HEK293T (cell line): ENCODE data around the gene ZDHHC7.

Experiments
- FOXM1 ChIP-seq: fragments of 450-650 bp; IDR thresholded peaks from 2 replicates; pipeline ENCODE4 v1.6.1; 2017; ENCODE audit warnings: mild to moderate bottlenecking, borderline replicate concordance
- L3MBTL2 ChIP-seq: fragments of 450-650 bp; conservative IDR thresholded peaks from 2 replicates; pipeline ENCODE4 v1.6.1; 2016; ENCODE audit warnings: mild to moderate bottlenecking
- SP1 ChIP-seq: fragments of 450-650 bp; IDR thresholded peaks from 2 replicates; pipeline ENCODE4 v1.6.1; 2017

- TF ChIP-seq FOXM1 (no peak), L3MBTL2 (no peak), SP1 (no peak)
These were observed 3.1 kb downstream of the ZDHHC7 start for GRCh38 chr16:85008271-85008670.
